Measurements from ENCODE around the gene DMAC2. TPM values are rescaled to one million over a fixed set of nuclear protein-coding genes. Genes with fewer than 3 reads are reported as not detected.

The DMAC2 gene
- total and polyA plus RNA-seq, 2 donors from 2014 or later, result 43.9 to 73.9 TPM

- Histone ChIP-seq H3K27ac (ENCODE audit: low read depth in 2 of 2, low read length in 2 of 2) (no peak overlapping the region), H3K36me3 (ENCODE audit: control insufficient read depth in 2 of 3, insufficient read depth in 3 of 3, low read length in 3 of 3) (peaks cover 4 to 36% (median 22%) of the 10 kb centered on the region in 3 donors), H3K4me1 (ENCODE audit: control insufficient read depth in 2 of 3, insufficient read depth in 2 of 3, low read depth in 1 of 3, low read length in 3 of 3) (peaks cover 0 to 12% (median 0%) of the 10 kb centered on the region in 3 donors), H3K9ac (ENCODE audit: low read length in 3 of 3) (no peak overlapping the region), H3K9me3 (ENCODE audit: control insufficient read depth in 2 of 3, insufficient read depth in 1 of 3, low read length in 3 of 3) (no peaks in the 10 kb centered on the region), H3K4me3 (ENCODE audit: low read length in 3 of 3) (no peak overlapping the region), H3K27me3 (ENCODE audit: control insufficient read depth, insufficient read depth, low read length) (no peaks in the 10 kb centered on the region)
- intact Hi-C loops (cut with DNase I), result no loop called here
- DNase-seq, result peak in 1 of 5 donors; percentile 62
- TF ChIP-seq CTCF (IDR thresholded peaks at IDR 0.05; ENCODE audit: borderline replicate concordance, extremely low read depth, insufficient read depth), result no peak
- no peak for FAIRE-seq
These were observed 16.8 kb downstream of the DMAC2 start for GRCh38 chr19:41422955-41423354.

GRCh38 chr19:41422456-41422855 is 17.3 kb downstream of the DMAC2 start:
- H3K4me1 ChIP-seq (ENCODE audit: control insufficient read depth in 2 of 3, insufficient read depth in 2 of 3, low read depth in 1 of 3, low read length in 3 of 3), result peaks cover 0 to 8% (median 0%) of the 10 kb centered on the region in 3 donors
- H3K9ac ChIP-seq (ENCODE audit: low read length in 3 of 3), result no peak overlapping the region

GRCh38 chr19:41421973-41422372 is 17.7 kb downstream of the DMAC2 start:
- Histone ChIP-seq H3K27ac (ENCODE audit: low read depth in 2 of 2, low read length in 2 of 2) (no peak overlapping the region), H3K4me3 (ENCODE audit: low read length in 3 of 3) (no peak overlapping the region), H3K4me1 (ENCODE audit: control insufficient read depth in 2 of 3, insufficient read depth in 2 of 3, low read depth in 1 of 3, low read length in 3 of 3) (peaks cover 0 to 7% (median 0%) of the 10 kb centered on the region in 3 donors), H3K27me3 (ENCODE audit: control insufficient read depth, insufficient read depth, low read length) (no peaks in the 10 kb centered on the region), H3K36me3 (ENCODE audit: control insufficient read depth in 2 of 3, insufficient read depth in 3 of 3, low read length in 3 of 3) (peaks cover 4 to 43% (median 24%) of the 10 kb centered on the region in 3 donors), H3K9ac (ENCODE audit: low read length in 3 of 3) (no peak overlapping the region), H3K9me3 (ENCODE audit: control insufficient read depth in 2 of 3, insufficient read depth in 1 of 3, low read length in 3 of 3) (no peaks in the 10 kb centered on the region)
- no peak for FAIRE-seq
- peak in 1 of 5 donors; percentile 64 for DNase-seq
- no peak for TF ChIP-seq CTCF (IDR thresholded peaks at IDR 0.05; ENCODE audit: borderline replicate concordance, extremely low read depth, insufficient read depth)
- intact Hi-C loops (cut with DNase I), result no loop called here

More at GRCh38 chr19:41422456-41422855, 17.3 kb downstream of the DMAC2 start:
- Histone ChIP-seq H3K9me3 (ENCODE audit: control insufficient read depth in 2 of 3, insufficient read depth in 1 of 3, low read length in 3 of 3) (no peaks in the 10 kb centered on the region), H3K27me3 (ENCODE audit: control insufficient read depth, insufficient read depth, low read length) (no peaks in the 10 kb centered on the region), H3K27ac (ENCODE audit: low read depth in 2 of 2, low read length in 2 of 2) (no peak overlapping the region), H3K4me3 (ENCODE audit: low read length in 3 of 3) (no peak overlapping the region), H3K36me3 (ENCODE audit: control insufficient read depth in 2 of 3, insufficient read depth in 3 of 3, low read length in 3 of 3) (peaks cover 4 to 38% (median 22%) of the 10 kb centered on the region in 3 donors)
- DNase-seq (peak in 1 of 5 donors; percentile 69), FAIRE-seq (no peak)
- intact Hi-C loops (cut with DNase I), result no loop called here
- no peak for TF ChIP-seq CTCF (IDR thresholded peaks at IDR 0.05; ENCODE audit: borderline replicate concordance, extremely low read depth, insufficient read depth)

- peak in 1 of 5 donors; percentile 57 for DNase-seq
- Histone ChIP-seq H3K9me3 (ENCODE audit: control insufficient read depth in 2 of 3, insufficient read depth in 1 of 3, low read length in 3 of 3) (no peaks in the 10 kb centered on the region), H3K36me3 (ENCODE audit: control insufficient read depth in 2 of 3, insufficient read depth in 3 of 3, low read length in 3 of 3) (peaks cover 4 to 47% (median 24%) of the 10 kb centered on the region in 3 donors), H3K27me3 (ENCODE audit: control insufficient read depth, insufficient read depth, low read length) (no peaks in the 10 kb centered on the region), H3K4me3 (ENCODE audit: low read length in 3 of 3) (no peak overlapping the region), H3K9ac (ENCODE audit: low read length in 3 of 3) (no peak overlapping the region), H3K27ac (ENCODE audit: low read depth in 2 of 2, low read length in 2 of 2) (no peak overlapping the region), H3K4me1 (ENCODE audit: control insufficient read depth in 2 of 3, insufficient read depth in 2 of 3, low read depth in 1 of 3, low read length in 3 of 3) (peaks cover 0 to 4% (median 0%) of the 10 kb centered on the region in 3 donors)
- no peak for FAIRE-seq
- intact Hi-C loops (cut with DNase I), result no loop called here
- TF ChIP-seq CTCF (IDR thresholded peaks at IDR 0.05; ENCODE audit: borderline replicate concordance, extremely low read depth, insufficient read depth), result no peak
These were observed 18.4 kb downstream of the DMAC2 start for GRCh38 chr19:41421314-41421713.

Data from kidney (tissue), 14 donors.